Measurements from ENCODE around the gene ATP1A1.

ATP1A1 gene

DNA sequence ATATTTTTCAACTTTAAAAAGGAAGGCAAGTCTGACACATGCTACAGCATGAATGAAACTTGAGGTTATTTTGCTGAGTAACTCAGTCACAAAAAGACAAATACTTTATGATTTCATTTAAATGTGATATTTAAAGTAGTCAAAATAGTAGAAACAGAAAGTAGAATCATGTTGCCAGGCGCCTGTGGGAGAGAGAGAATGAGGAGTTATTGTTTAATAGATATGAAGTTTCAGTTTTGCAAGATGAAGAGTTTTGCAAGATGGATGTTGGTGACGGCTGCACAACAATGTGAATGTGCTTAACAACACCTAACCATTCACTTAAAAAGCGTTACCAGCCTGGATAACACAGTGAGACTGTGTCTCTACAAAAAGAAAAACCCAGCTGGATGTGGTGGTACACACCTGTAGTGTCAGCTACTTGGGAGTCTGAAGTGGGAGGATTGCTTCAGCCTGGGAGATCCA is 20.7 kb upstream of the ATP1A1 start:
- no peak for DNase-seq (ENCODE audit: extremely low read depth, low read depth)
- TF ChIP-seq, protein P1, sequence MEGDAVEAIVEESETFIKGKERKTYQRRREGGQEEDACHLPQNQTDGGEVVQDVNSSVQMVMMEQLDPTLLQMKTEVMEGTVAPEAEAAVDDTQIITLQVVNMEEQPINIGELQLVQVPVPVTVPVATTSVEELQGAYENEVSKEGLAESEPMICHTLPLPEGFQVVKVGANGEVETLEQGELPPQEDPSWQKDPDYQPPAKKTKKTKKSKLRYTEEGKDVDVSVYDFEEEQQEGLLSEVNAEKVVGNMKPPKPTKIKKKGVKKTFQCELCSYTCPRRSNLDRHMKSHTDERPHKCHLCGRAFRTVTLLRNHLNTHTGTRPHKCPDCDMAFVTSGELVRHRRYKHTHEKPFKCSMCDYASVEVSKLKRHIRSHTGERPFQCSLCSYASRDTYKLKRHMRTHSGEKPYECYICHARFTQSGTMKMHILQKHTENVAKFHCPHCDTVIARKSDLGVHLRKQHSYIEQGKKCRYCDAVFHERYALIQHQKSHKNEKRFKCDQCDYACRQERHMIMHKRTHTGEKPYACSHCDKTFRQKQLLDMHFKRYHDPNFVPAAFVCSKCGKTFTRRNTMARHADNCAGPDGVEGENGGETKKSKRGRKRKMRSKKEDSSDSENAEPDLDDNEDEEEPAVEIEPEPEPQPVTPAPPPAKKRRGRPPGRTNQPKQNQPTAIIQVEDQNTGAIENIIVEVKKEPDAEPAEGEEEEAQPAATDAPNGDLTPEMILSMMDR (IDR thresholded peaks at IDR 0.05; ENCODE audit: low read depth, low read length), result no peak

DNA sequence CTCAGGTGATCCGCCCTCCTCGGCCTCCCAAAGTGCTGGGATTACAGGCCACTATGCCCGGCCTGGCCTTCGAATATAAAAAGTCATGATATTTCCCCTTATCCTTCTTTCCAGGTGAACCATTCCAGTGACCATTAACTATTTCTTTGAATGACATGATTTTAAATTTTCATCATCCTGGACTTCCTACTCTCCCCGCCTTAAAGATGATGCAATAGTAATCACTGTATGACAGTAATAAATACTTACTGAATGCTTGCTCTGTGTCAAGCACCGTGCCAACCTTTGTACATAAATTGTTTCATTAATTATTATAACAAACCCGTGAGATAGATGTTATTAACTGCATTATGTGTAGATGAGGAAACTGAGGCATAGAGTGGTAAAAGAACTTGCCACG is 19.9 kb upstream of the ATP1A1 start:
- TF ChIP-seq, protein P1 (IDR thresholded peaks at IDR 0.05; ENCODE audit: low read depth, low read length), result no peak
- no peak for DNase-seq (ENCODE audit: extremely low read depth, low read depth)

DNA sequence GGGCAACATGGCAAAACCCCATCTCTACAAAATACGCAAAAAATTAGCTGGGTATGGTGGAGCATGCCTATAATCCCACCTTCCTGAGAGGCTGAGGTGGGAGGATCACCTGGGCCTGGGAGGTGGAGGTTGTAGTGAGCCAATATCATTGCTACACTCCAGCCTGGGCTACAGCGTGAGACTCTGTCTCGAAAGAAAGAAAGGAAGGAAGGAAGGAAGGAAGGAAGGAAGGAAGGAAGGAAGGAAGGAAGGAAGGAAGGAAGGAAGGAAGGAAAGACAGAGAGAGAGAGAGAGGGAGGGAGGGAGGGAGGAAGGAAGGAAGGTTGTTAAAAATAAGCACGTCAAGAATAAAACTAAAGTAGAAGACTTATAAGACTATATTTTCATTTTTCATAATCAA is 17.0 kb upstream of the ATP1A1 start:
- TF ChIP-seq, protein P1 (IDR thresholded peaks at IDR 0.05; ENCODE audit: low read depth, low read length), result no peak
- no peak for DNase-seq (ENCODE audit: extremely low read depth, low read depth)

DNA sequence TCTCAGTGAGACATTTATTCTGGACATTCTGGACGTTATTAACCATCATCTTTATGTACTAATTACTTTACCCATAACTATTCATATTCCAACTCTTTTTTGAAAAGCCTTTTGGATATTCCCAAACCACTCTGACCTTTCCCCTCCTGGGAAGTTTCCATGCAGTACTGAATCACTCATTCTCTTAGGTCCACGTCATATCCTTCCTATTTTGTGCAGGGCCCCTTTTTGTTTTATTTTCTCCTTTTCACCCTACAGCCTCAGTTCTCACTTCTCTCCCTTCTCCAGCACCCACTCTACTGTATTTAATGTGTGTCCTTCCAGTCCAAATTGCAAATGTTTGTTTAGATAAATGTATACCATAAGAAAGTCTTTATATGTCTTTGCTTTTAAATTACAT is 16.4 kb upstream of the ATP1A1 start:
- TF ChIP-seq, protein P1 (IDR thresholded peaks at IDR 0.05; ENCODE audit: low read depth, low read length), result no peak
- no peak for DNase-seq (ENCODE audit: extremely low read depth, low read depth)

DNA sequence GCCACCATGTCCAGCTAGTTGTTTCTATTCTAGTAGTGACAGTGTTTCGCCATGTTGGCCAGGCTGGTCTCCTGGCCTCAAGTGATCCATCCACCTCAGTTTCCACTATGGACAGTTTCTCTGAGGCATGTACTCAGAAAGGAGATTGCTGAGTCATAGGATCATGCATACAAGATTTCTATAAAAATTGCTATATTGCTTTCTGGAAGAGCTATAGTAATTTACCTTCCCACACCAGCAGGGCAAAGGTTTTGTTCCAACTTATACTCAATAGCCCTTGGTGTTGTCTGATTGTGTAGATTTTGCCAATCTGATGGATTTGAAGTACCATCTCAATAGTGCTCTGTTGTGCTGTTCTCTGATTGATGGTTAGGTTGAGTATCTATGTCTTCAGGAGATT is 15.6 kb upstream of the ATP1A1 start:
- no peak for DNase-seq (ENCODE audit: extremely low read depth, low read depth)
- TF ChIP-seq, protein P1 (IDR thresholded peaks at IDR 0.05; ENCODE audit: low read depth, low read length), result no peak

DNA sequence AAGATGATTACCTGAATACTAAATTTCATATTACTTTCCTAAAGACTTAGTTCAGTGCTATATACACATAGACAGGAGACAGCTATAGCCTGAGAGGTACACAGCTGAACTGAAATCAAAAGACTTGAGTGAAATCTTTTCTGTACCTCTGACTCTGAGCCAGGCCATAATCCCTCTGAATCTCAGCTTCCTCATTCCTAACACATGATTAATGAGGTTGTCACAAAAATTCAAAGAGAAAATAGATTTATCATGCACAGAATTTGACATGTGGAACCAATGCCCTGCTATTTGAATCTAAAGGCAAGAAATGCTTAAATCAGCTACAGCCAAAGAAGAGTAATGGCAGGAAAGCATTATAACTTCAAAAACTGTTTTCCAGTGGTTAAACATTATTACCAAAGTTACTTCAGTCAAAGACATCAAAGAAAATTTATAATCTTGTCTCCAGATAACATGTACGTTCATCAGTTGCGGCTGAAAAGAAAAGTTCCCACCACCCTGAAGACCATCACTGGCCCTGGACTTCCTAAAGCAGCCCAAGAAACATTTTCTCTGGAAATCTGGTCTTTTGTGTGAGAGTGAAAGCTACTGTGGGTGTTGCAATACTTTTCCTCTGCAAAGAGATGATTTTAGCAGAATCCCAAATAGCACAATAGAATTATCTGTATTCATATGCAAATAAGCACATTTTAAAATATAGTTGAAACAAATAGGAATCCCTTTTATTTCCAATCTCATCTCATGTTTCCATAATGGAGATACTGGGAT is 13.8 kb upstream of the ATP1A1 start:
- TF ChIP-seq, protein P1 (IDR thresholded peaks at IDR 0.05; ENCODE audit: low read depth, low read length), result no peak
- DNase-seq (ENCODE audit: extremely low read depth, low read depth), result no peak

DNA sequence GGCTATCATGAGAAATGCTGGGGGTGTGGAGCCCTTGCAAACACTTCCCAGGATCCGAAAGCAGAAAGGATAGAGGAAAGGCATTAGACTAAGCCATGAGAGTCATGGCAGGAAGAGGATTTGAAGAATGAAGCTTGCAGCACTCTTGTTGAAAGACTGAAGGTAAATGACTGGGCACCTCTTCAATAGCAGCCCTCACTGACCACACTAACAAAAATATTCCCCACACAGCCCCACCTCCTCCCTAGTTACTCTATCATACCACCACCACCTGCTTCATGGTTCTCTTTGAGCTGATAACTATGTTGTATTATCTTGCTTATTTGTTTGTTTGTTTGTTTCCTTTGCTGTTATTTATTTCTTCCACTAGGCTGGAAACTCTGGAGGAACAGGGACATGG is 13.2 kb upstream of the ATP1A1 start:
- TF ChIP-seq, protein P1 (IDR thresholded peaks at IDR 0.05; ENCODE audit: low read depth, low read length), result no peak
- no peak for DNase-seq (ENCODE audit: extremely low read depth, low read depth)

Measured in AG09319 (cell line).